ENCODE results near the gene RIT1. TPM values are rescaled to one million over a fixed set of nuclear protein-coding genes. Genes with fewer than 3 reads are reported as not detected.

The RIT1 gene
- total and polyA plus RNA-seq, 11 donors = 8.1 to 33.3 (median 20.0) TPM

GRCh38 chr1:155942578-155943141 is 31.5 kb upstream of the RIT1 start:
- Histone ChIP-seq H3K4me1 (peaks cover 4 to 90% (median 47%) of the 10 kb centered on the region in 12 donors), H3K27ac (peak overlapping the region in 9 of 12 donors; percentile 67 to 92 (median 83)), H3K9me3 (no peaks in the 10 kb centered on the region), H3K27me3 (no peaks in the 10 kb centered on the region), H3K4me3 (no peak overlapping the region), H3K36me3 (peaks cover 0 to 23% (median 18%) of the 10 kb centered on the region in 9 donors)
- ATAC-seq (no peak), DNase-seq (no peak)
- TF ChIP-seq CTCF (IDR thresholded peaks at IDR 0.05) (no peak), POLR2A (IDR thresholded peaks at IDR 0.05) (no peak)
- intact Hi-C loops (cut with DNase I) = loop anchor here in 5 of 10 donors (5.0 to 10.0 kb wide), 3 partner anchors 35 to 112 kb away; partner anchors contain the start of genes ARHGEF2 (in 4 of the 5), LAMTOR2 (in 2 of the 5) and UBQLN4 (in 2 of the 5)
- 79 to 96% (median 84%) methylated on average over 4 to 11 of the region's 11 CpGs for WGBS, 4 donors

- ATAC-seq = no peak
Measured at GRCh38 chr1:155941845-155942531, 30.8 kb upstream of the RIT1 start.

GRCh38 chr1:155940993-155941844 is 30.1 kb upstream of the RIT1 start, which contains the start of gene RXFP4:
Gene RXFP4, plus strand, starts transcription at chr1:155941638. Its CDS starts 72 bp downstream, at chr1:155941710.
- no peaks in the 10 kb centered on the region for H3K27me3 ChIP-seq
- H3K27ac ChIP-seq = peak within 1 kb of the TSS; percentile 67 to 92 (median 82)
- no peaks in the 10 kb centered on the region for H3K9me3 ChIP-seq
- peaks cover 0 to 8% (median 4%) of the 10 kb centered on the region in 9 donors for H3K36me3 ChIP-seq
- TF ChIP-seq POLR2A (IDR thresholded peaks at IDR 0.05) (no peak), CTCF (IDR thresholded peaks at IDR 0.05) (no peak)
- peaks cover 4 to 77% (median 47%) of the 10 kb centered on the region in 12 donors for H3K4me1 ChIP-seq
- WGBS, 4 donors = 35 to 47% (median 43%) methylated on average over 10 to 11 of the region's 11 CpGs
- DNase-seq (no peak), ATAC-seq (peak; percentile 8 to 37 (median 24))
- intact Hi-C loops (cut with DNase I) = loop anchor here in 5 of 10 donors (5.0 to 10.0 kb wide), 3 partner anchors 36 to 114 kb away; partner anchors contain the start of genes ARHGEF2 (in 4 of the 5), LAMTOR2 (in 2 of the 5) and UBQLN4 (in 2 of the 5)
- peak within 1 kb of the TSS in 1 of 12 donors; percentile 8 for H3K4me3 ChIP-seq

More at GRCh38 chr1:155941845-155942531, 30.8 kb upstream of the RIT1 start:
- intact Hi-C loops (cut with DNase I) = loop anchor here in 5 of 10 donors (5.0 to 10.0 kb wide), 3 partner anchors 35 to 113 kb away; partner anchors contain the start of genes ARHGEF2 (in 4 of the 5), LAMTOR2 (in 2 of the 5) and UBQLN4 (in 2 of the 5)
- no peak for TF ChIP-seq POLR2A (IDR thresholded peaks at IDR 0.05)
- TF ChIP-seq CTCF (IDR thresholded peaks at IDR 0.05) = no peak
- peaks cover 4 to 85% (median 47%) of the 10 kb centered on the region in 12 donors for H3K4me1 ChIP-seq
- DNase-seq = no peak
- peaks cover 0 to 16% (median 12%) of the 10 kb centered on the region in 9 donors for H3K36me3 ChIP-seq
- H3K4me3 ChIP-seq = no peak overlapping the region
- H3K27ac ChIP-seq = peak overlapping the region; percentile 67 to 92 (median 82)
- no peaks in the 10 kb centered on the region for H3K9me3 ChIP-seq
- whole genome bisulfite sequencing, 4 donors = 79 to 97% (median 81%) methylated on average over 13 to 29 of the region's 29 CpGs
- H3K27me3 ChIP-seq = no peaks in the 10 kb centered on the region
